ENCODE data around the gene RIT1.

- TF ChIP-seq POLR2A (IDR thresholded peaks at IDR 0.05) (no peak), CTCF (IDR thresholded peaks at IDR 0.05) (no peak)
These were observed 20.3 kb upstream of the RIT1 start for GRCh38 chr1:155931332-155932038.
